A549 (cell line): ENCODE measurements around the gene SNW1. TPM values are rescaled to one million over a fixed set of nuclear protein-coding genes. Genes with fewer than 3 reads are reported as not detected.

Experiments
- ATAC-seq, 2 experiments: fragments of 200-7000 bp in 1 of 2; fragments of >200 bp in 1 of 2; cut with Nextera tagmentation in 1 of 2; cut with Tn5 transposase in 1 of 2; 3 replicates each; pipeline versions ENCODE4 v1.8.0 to v1.9.1; 2018 to 2020; ENCODE audit warnings: mild to moderate bottlenecking in 1 of 2, moderate library complexity in 1 of 2
- CTCF ChIA-PET: fragments of 300-600 bp; sonication (Branson Sonifier 250); formaldehyde crosslinking; extraction: SDS; loops from one replicate; lab custom pipeline; 2021; ENCODE audit warnings: antibody characterized with exemption, inconsistent platforms; lab: Yijun Ruan, JAX
- POLR2A ChIA-PET: fragments of 350-600 bp; formaldehyde crosslinking; extraction: SDS; loops from one replicate; lab custom pipeline; 2021; ENCODE audit warnings: antibody characterized with exemption, inconsistent platforms; lab: Yijun Ruan, JAX
- DNase-seq, 2 experiments: peaks; one replicate each; pipeline versions ENCODE4 v3.0.0 to v3.0.0-alpha.2; 2011 to 2016; ENCODE audit warnings: low read depth in 1 of 2, low spot score in 1 of 2
- FAIRE-seq: peaks from 2 replicates; lab custom pipeline; 2011; peaks lifted over from hg19 to GRCh38; lab: Jason Lieb, UNC
- H3K27ac ChIP-seq, 2 experiments: fragments of >200 bp; sonication (Bioruptor Twin); formaldehyde crosslinking; 3 replicates each; pipeline ENCODE4 v1.5.1; 2016 to 2017
- H3K4me1 ChIP-seq: fragments of >200 bp; sonication (Bioruptor Twin); formaldehyde crosslinking; 3 replicates; pipeline ENCODE4 v1.6.1; 2016
- H3K4me2 ChIP-seq: fragments of >200 bp; sonication (Bioruptor Twin); formaldehyde crosslinking; 3 replicates; pipeline ENCODE4 v1.6.1; 2016
- H3K4me3 ChIP-seq: fragments of >200 bp; sonication (Bioruptor Twin); formaldehyde crosslinking; 3 replicates; pipeline ENCODE4 v1.5.1; 2016
- H3K9me3 ChIP-seq: fragments of >200 bp; sonication (Bioruptor Twin); formaldehyde crosslinking; 3 replicates; pipeline ENCODE4 v1.6.1; 2016
- BHLHE40 ChIP-seq: IDR thresholded peaks from 2 replicates; pipeline ENCODE4 v1.6.1; 2012; ENCODE audit warnings: low read depth, low read length, inconsistent platforms
- CBX2 ChIP-seq: fragments of 200-600 bp; sonication (generic); IDR thresholded peaks from 2 replicates; pipeline ENCODE4 v1.6.1; 2016; ENCODE audit warnings: low read depth, mild to moderate bottlenecking, borderline replicate concordance
- CEBPB ChIP-seq, 2 experiments: fragments of >200 bp in 1 of 2; sonication (Bioruptor Twin) in 1 of 2; formaldehyde crosslinking in 1 of 2; IDR thresholded peaks; 2 replicates each; pipeline ENCODE4 v1.6.1; 2012 to 2016
- CHD4 ChIP-seq: fragments of 200-600 bp; sonication (generic); IDR thresholded peaks from 2 replicates; pipeline ENCODE4 v1.6.1; 2016; ENCODE audit warnings: antibody characterized with exemption, mild to moderate bottlenecking, borderline replicate concordance
- EHF ChIP-seq: fragments of 250-450 bp; sonication (Bioruptor Pico); IDR thresholded peaks from 2 replicates; pipeline ENCODE4 v1.5.0; 2020; ENCODE audit warnings: mild to moderate bottlenecking
- EP300 ChIP-seq, 2 experiments: fragments of >200 bp; sonication (Bioruptor Twin); formaldehyde crosslinking; IDR thresholded peaks; 2 replicates in 1 of 2; 3 replicates in 1 of 2; pipeline ENCODE4 v1.6.1; 2016 to 2017
- ESRRA ChIP-seq: fragments of 150-350 bp; IDR thresholded peaks from 2 replicates; pipeline ENCODE4 v1.6.1; 2014; ENCODE audit warnings: mild to moderate bottlenecking, low read length, borderline replicate concordance
- HDAC2 ChIP-seq: fragments of 200-600 bp; sonication (generic); IDR thresholded peaks from 2 replicates; pipeline ENCODE4 v1.6.1; 2016
- HOXA7 ChIP-seq: fragments of 250-450 bp; sonication (Bioruptor Pico); IDR thresholded peaks from 2 replicates; pipeline ENCODE4 v1.5.0; 2020; ENCODE audit warnings: mild to moderate bottlenecking, moderate library complexity
- JUNB ChIP-seq: fragments of >200 bp; sonication (Bioruptor Twin); formaldehyde crosslinking; IDR thresholded peaks from 2 replicates; pipeline ENCODE4 v1.6.1; 2016
- KDM1A ChIP-seq: fragments of 200-600 bp; sonication (generic); IDR thresholded peaks from 2 replicates; pipeline ENCODE4 v1.6.1; 2016; ENCODE audit warnings: low read depth, mild to moderate bottlenecking
- MAFK ChIP-seq: fragments of 450-650 bp; IDR thresholded peaks from 2 replicates; pipeline ENCODE4 v1.6.1; 2014; ENCODE audit not compliant: partially characterized antibody
- NPAS2 ChIP-seq: fragments of 250-450 bp; sonication (Bioruptor Pico); IDR thresholded peaks from 2 replicates; pipeline ENCODE4 v1.8.0; 2022; ENCODE audit warnings: mild to moderate bottlenecking, moderate library complexity, borderline replicate concordance
- PHF8 ChIP-seq: fragments of 200-600 bp; sonication (generic); IDR thresholded peaks from 2 replicates; pipeline ENCODE4 v1.6.1; 2016; ENCODE audit warnings: low read depth, mild to moderate bottlenecking, antibody characterized with exemption, moderate library complexity, borderline replicate concordance
- RAD21 ChIP-seq, 2 experiments: fragments of >200 bp in 1 of 2; sonication (Bioruptor Twin) in 1 of 2; formaldehyde crosslinking in 1 of 2; IDR thresholded peaks in 1 of 2; conservative IDR thresholded peaks in 1 of 2; 2 replicates in 1 of 2; 3 replicates in 1 of 2; pipeline ENCODE4 v1.6.1; 2012 to 2018; ENCODE audit warnings: inconsistent platforms in 1 of 2
- RARB ChIP-seq: fragments of 250-450 bp; sonication (Bioruptor Pico); IDR thresholded peaks from 2 replicates; pipeline ENCODE4 v1.8.0; 2021; ENCODE audit warnings: mild to moderate bottlenecking, moderate library complexity
- RFX5 ChIP-seq: fragments of 450-650 bp; IDR thresholded peaks from 2 replicates; pipeline ENCODE4 v1.7.1; 2014; ENCODE audit warnings: antibody characterized with exemption, mild to moderate bottlenecking, moderate library complexity
- RNF2 ChIP-seq: fragments of 200-600 bp; sonication (generic); IDR thresholded peaks from 2 replicates; pipeline ENCODE4 v1.6.1; 2016; ENCODE audit warnings: low read depth, mild to moderate bottlenecking, antibody characterized with exemption, moderate library complexity, borderline replicate concordance
- SMC3 ChIP-seq: fragments of >200 bp; sonication (Bioruptor Twin); formaldehyde crosslinking; IDR thresholded peaks from 3 replicates; pipeline ENCODE4 v1.6.1; 2018; ENCODE audit warnings: inconsistent platforms
- SREBF2 ChIP-seq: fragments of 450-650 bp; IDR thresholded peaks from 2 replicates; pipeline ENCODE4 v1.6.1; 2014; ENCODE audit warnings: mild to moderate bottlenecking, moderate library complexity
- TFCP2L1 ChIP-seq: fragments of 250-450 bp; sonication (Bioruptor Pico); IDR thresholded peaks from 2 replicates; pipeline ENCODE4 v1.5.0; 2021; ENCODE audit warnings: mild to moderate bottlenecking
- ZFP36 ChIP-seq: fragments of 450-650 bp; IDR thresholded peaks from 2 replicates; pipeline ENCODE4 v1.6.1; 2014; ENCODE audit warnings: borderline replicate concordance; ENCODE audit not compliant: partially characterized antibody
- WGBS: methylation state at CpG from one replicate; pipeline ENCODE4 v1.1.6; 2017; ENCODE audit errors: missing lambda C conversion rate; 5-methylcytosine and 5-hydroxymethylcytosine counted together
- polyA plus RNA-seq, 4 experiments: library from polyadenylated mRNA; depleted of rRNA in 3 of 4; stranded (reverse); fragments of >200 nt; fragmentation: RNase III in 1 of 4; extraction: RNeasy Plus Mini Kit Qiagen cat#74134 plus additional on column Dnase treatment in 1 of 4; gene quantifications; 2 replicates in 3 of 4; 3 replicates in 1 of 4; pipeline ENCODE4 v1.2.3, GENCODE V29; 2011 to 2017
- TF ChIP-seq, protein P1 (sequence below): fragments of >200 bp; sonication (Bioruptor Twin); formaldehyde crosslinking; IDR thresholded peaks from 3 replicates; pipeline ENCODE4 v1.5.1; 2016
- TF ChIP-seq, protein P2 (sequence below): fragments of >200 bp; sonication (Bioruptor Twin); formaldehyde crosslinking; IDR thresholded peaks from 3 replicates; pipeline ENCODE4 v1.6.1; 2016
- TF ChIP-seq, protein P3 (sequence below): fragments of >200 bp; sonication (Bioruptor Twin); formaldehyde crosslinking; IDR thresholded peaks from 2 replicates; pipeline ENCODE4 v1.6.1; 2016
- TF ChIP-seq, protein P4 (sequence below): fragments of 450-650 bp; IDR thresholded peaks from 2 replicates; pipeline ENCODE4 v1.6.1; 2014; ENCODE audit warnings: antibody characterized with exemption

SNW1 gene
- polyA plus RNA-seq, 2 of the 4 experiments (the other 2 are of a cell fraction) = 64.8 to 84.0 TPM

DNA sequence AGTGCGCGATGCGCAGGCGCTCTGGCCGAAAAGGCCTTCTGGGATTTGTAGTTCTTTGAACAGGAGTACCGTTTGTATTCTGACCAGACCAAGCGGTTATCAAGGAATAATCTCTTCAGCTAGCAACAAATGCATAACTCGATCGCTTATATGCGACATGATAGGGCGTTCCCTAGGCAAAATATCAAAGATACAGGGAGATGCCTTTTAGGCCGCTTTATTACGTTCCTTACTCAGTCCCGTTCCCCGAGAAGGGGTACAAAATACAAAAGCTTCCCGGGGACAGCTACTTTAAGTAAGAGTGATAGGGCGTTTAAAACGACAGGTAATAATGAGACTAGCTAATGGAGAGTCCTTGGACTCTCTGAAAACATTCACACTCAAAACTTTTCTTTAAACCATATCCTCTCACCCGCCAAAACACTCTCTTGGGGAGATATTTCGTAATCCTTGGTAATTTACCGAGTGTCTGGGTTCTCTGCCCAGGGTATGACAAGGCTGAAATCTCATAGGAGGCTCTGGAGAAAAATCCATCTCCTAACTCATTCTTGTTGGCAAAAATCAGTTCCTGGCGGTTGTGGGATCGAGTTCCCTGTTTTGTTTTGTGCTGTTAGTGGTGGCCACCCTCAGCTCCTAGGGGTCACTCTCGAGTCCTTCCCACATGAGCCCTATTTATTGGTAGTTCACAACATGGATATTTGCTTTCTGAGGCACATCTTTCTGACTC, 412 bp upstream of the SNW1 start:
- TF ChIP-seq RFX5 (no peak), RAD21 (conservative IDR thresholded peaks at IDR 0.05 in 1 of 2, IDR thresholded peaks at IDR 0.05 in 1 of 2) (peak; percentile 33 to 47; a peak in 4 of 5 replicates), SMC3 (peak; percentile 45; the same call in 1 of the 3 replicates), RARB (peak; percentile 17; the same call in 1 of the 2 replicates), TFCP2L1 (CRISPR knock-in tag) (no peak), KDM1A (no peak), ESRRA (no peak), CEBPB (IDR thresholded peaks at IDR 0.05) (peak; percentile 65 to 72; a peak in 3 of 4 replicates), HOXA7 (CRISPR knock-in tag) (no peak), RNF2 (no peak)
- TF ChIP-seq, protein P1, sequence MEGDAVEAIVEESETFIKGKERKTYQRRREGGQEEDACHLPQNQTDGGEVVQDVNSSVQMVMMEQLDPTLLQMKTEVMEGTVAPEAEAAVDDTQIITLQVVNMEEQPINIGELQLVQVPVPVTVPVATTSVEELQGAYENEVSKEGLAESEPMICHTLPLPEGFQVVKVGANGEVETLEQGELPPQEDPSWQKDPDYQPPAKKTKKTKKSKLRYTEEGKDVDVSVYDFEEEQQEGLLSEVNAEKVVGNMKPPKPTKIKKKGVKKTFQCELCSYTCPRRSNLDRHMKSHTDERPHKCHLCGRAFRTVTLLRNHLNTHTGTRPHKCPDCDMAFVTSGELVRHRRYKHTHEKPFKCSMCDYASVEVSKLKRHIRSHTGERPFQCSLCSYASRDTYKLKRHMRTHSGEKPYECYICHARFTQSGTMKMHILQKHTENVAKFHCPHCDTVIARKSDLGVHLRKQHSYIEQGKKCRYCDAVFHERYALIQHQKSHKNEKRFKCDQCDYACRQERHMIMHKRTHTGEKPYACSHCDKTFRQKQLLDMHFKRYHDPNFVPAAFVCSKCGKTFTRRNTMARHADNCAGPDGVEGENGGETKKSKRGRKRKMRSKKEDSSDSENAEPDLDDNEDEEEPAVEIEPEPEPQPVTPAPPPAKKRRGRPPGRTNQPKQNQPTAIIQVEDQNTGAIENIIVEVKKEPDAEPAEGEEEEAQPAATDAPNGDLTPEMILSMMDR = peak; percentile 51
- TF ChIP-seq, all 56 proteins: peak for 5
- Histone ChIP-seq H3K27ac (peak overlapping the region; percentile 96 to 98), H3K9me3 (no peaks in the 10 kb centered on the region), H3K4me3 (peak overlapping the region; percentile 99), H3K4me1 (peaks cover 13% of the 10 kb centered on the region), H3K4me2 (peak overlapping the region; percentile 82)
- peak; percentile 80 to 81 for ATAC-seq
- peak; percentile 58 to 66 for DNase-seq
- FAIRE-seq = no peak
- ChIA-PET CTCF (interaction anchor here (0.5 to 4.5 kb wide), 20 partner anchors 9 to 900 kb away, joined by 3 to 17 read pairs (median 3); partner anchors contain the start of gene ADCK1), POLR2A (interaction anchor here (0.7 to 2.7 kb wide), 3 partner anchors 10 to 39 kb away, joined by 3 to 13 read pairs (median 5); partner anchors contain the start of gene ADCK1)
- WGBS = 2% methylated on average over 24 of the region's 24 CpGs

DNA sequence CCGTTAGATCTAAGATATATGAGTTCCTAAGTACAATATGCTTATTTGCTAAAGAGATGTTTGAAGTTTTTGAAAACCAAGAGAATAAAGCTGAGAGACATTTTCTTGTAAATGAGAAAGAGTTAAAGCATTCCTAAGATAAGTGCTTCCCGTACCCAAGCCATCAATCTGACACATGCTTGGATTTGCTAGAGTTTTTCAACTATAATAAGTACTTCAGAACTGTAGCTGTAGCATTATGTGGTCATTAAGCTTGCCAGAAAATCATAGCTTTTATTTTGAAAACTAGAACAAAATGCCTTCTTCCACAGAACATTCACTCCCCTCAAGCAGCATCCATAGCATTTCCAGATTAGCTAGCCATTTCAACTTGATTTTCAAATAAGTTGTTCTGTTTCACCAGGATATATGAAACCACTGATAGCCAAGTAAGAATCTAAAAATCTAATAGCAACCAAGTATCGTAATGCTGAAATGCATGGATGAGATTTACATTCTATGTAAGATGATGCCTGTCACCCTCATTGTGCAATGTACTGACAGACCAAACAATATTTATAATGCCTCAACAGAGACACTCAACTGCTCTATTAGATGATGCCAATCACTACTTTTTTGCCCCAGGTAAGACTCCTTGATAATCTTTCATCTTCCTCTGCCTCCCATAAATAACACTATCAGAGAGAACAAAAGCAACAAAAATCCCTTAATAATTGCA, 8.0 kb downstream of the SNW1 start:
- no peak for ATAC-seq
- FAIRE-seq = no peak
- CTCF ChIA-PET = interaction anchor here (1.0 to 2.9 kb wide), 4 partner anchors 8 to 401 kb away, joined by 3 to 14 read pairs (median 4); partner anchors contain the start of gene SNW1

More for the DNA sequence above, 8.0 kb downstream of the SNW1 start:
- TF ChIP-seq SREBF2 (no peak), EP300 (IDR thresholded peaks at IDR 0.05) (no peak), EHF (no peak), CEBPB (IDR thresholded peaks at IDR 0.05) (no peak), JUNB (no peak), HDAC2 (no peak), CHD4 (no peak), ZFP36 (no peak), RNF2 (no peak), NPAS2 (CRISPR knock-in tag) (no peak), MAFK (no peak), PHF8 (no peak), BHLHE40 (no peak), RAD21 (conservative IDR thresholded peaks at IDR 0.05 in 1 of 2, IDR thresholded peaks at IDR 0.05 in 1 of 2) (no peak), CBX2 (no peak)
- TF ChIP-seq, protein P2, sequence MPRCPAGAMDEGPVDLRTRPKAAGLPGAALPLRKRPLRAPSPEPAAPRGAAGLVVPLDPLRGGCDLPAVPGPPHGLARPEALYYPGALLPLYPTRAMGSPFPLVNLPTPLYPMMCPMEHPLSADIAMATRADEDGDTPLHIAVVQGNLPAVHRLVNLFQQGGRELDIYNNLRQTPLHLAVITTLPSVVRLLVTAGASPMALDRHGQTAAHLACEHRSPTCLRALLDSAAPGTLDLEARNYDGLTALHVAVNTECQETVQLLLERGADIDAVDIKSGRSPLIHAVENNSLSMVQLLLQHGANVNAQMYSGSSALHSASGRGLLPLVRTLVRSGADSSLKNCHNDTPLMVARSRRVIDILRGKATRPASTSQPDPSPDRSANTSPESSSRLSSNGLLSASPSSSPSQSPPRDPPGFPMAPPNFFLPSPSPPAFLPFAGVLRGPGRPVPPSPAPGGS = no peak
- TF ChIP-seq, protein P3, sequence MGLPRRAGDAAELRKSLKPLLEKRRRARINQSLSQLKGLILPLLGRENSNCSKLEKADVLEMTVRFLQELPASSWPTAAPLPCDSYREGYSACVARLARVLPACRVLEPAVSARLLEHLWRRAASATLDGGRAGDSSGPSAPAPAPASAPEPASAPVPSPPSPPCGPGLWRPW = no peak
- TF ChIP-seq, protein P4, sequence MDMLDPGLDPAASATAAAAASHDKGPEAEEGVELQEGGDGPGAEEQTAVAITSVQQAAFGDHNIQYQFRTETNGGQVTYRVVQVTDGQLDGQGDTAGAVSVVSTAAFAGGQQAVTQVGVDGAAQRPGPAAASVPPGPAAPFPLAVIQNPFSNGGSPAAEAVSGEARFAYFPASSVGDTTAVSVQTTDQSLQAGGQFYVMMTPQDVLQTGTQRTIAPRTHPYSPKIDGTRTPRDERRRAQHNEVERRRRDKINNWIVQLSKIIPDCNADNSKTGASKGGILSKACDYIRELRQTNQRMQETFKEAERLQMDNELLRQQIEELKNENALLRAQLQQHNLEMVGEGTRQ = no peak
- TF ChIP-seq, all 56 proteins: peak for 0
- POLR2A ChIA-PET = no interaction called here
- WGBS = 88% methylated on average over 3 of the region's 3 CpGs
- Histone ChIP-seq H3K4me2 (no peak overlapping the region), H3K27ac (no peak overlapping the region), H3K4me1 (no peaks in the 10 kb centered on the region), H3K9me3 (no peaks in the 10 kb centered on the region), H3K4me3 (no peak overlapping the region)
- no peak for DNase-seq
